ENCODE results near the gene RNLS. TPM values are rescaled to one million over a fixed set of nuclear protein-coding genes. Genes with fewer than 3 reads are reported as not detected.

RNLS gene
- total RNA-seq, 3 donors from 2014 or later: 9.8 to 12.1 (median 11.8) TPM

DNA sequence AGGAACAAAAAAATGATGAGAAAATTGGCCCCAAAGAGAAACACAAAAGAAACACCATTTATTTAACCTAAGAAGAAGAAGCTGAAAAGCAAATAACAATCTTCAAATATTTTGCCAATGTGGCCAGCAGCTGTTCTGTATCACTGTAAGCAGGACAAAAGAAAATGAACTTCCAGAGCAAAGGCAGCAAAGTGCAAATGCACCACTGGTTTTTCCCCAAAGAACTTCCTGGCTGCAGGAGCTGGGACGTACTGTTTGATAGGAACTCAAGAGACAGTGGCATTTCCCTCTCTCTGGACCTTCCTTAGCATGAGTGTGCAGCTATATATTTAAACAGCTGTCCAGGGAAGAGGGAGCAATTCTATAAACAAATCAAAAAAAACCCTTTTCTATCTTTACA lies 60.4 kb downstream of the RNLS start:
- ATAC-seq (no peak), DNase-seq (no peak)
- TF ChIP-seq, protein P1, sequence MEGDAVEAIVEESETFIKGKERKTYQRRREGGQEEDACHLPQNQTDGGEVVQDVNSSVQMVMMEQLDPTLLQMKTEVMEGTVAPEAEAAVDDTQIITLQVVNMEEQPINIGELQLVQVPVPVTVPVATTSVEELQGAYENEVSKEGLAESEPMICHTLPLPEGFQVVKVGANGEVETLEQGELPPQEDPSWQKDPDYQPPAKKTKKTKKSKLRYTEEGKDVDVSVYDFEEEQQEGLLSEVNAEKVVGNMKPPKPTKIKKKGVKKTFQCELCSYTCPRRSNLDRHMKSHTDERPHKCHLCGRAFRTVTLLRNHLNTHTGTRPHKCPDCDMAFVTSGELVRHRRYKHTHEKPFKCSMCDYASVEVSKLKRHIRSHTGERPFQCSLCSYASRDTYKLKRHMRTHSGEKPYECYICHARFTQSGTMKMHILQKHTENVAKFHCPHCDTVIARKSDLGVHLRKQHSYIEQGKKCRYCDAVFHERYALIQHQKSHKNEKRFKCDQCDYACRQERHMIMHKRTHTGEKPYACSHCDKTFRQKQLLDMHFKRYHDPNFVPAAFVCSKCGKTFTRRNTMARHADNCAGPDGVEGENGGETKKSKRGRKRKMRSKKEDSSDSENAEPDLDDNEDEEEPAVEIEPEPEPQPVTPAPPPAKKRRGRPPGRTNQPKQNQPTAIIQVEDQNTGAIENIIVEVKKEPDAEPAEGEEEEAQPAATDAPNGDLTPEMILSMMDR (IDR thresholded peaks at IDR 0.05): no peak
- no peaks in the 10 kb centered on the region for H3K4me1 ChIP-seq (ENCODE audit: low read depth)
- H3K4me3 ChIP-seq: no peak overlapping the region
- H3K36me3 ChIP-seq (ENCODE audit: low read depth): no peaks in the 10 kb centered on the region
- H3K9me3 ChIP-seq: no peaks in the 10 kb centered on the region
- intact Hi-C loops (cut with DNase I, micrococcal nuclease): no loop called here

DNA sequence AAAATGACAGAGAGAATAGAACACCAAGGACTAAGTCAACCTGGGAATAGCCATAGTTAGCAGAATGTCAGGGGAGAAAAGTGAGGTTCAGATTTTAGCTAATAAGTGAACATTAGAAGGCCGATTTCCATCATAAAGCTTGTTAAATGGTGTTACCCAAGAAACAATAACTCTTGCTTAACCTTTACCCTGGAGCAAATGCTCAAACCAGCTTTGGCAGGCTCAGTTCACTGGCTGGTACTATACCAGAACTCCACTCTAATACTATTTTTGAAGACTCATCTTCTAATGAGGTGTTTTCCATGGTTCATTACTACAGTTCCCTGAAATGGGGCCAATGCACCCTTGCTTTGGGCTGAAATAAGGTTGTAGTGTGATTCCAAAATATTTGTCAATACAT lies 61.3 kb downstream of the RNLS start:
- H3K9me3 ChIP-seq: no peaks in the 10 kb centered on the region
- no peaks in the 10 kb centered on the region for H3K36me3 ChIP-seq (ENCODE audit: low read depth)
- ATAC-seq (no peak), DNase-seq (no peak)
- no peak overlapping the region for H3K4me3 ChIP-seq
- H3K4me1 ChIP-seq (ENCODE audit: low read depth): no peaks in the 10 kb centered on the region
- intact Hi-C loops (cut with DNase I, micrococcal nuclease): no loop called here
- TF ChIP-seq, protein P1 (IDR thresholded peaks at IDR 0.05): no peak

DNA sequence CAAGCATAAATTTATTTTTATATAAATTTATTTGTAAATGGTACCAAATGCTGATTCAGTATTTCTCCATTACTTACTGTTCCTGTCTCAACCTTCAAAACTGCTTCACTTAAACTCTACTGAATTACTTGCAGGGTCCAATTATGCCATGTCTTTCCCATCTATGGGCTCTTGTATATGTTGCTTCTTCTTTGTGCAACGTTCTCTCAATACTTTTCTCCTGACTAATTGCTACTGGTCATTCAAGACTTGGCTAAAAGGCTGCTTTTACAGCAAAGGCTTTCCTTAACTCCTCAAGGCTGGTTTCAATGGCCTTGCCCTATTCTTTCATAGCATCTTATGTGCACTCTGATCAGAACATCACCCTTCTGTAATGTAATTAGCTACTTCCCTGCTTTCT lies 67.9 kb downstream of the RNLS start:
- intact Hi-C loops (cut with DNase I, micrococcal nuclease): no loop called here

DNA sequence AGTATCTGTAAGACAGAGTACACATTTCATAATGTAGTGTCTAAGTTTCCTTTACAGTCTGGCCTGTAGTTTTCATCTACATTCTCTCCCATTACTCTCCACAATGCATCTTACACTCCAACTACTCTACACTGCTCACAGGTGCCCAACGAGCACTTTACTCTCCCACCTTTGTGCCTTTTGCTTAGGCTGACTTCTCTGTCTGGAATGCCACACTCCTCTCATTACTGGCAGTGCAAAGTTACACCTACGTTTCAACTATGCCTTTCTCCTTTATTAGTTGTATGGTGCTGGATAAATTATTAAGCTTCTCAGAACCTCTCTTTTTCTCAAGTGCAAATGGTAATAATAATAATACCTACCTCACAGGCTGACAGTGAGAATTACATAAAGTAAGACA lies 70.5 kb downstream of the RNLS start:
- ATAC-seq (no peak), DNase-seq (no peak)
- no peaks in the 10 kb centered on the region for H3K36me3 ChIP-seq (ENCODE audit: low read depth)
- H3K9me3 ChIP-seq: no peaks in the 10 kb centered on the region
- TF ChIP-seq, protein P1 (IDR thresholded peaks at IDR 0.05): no peak
- intact Hi-C loops (cut with DNase I, micrococcal nuclease): no loop called here
- H3K4me1 ChIP-seq (ENCODE audit: low read depth): no peaks in the 10 kb centered on the region
- no peak overlapping the region for H3K4me3 ChIP-seq

More for the DNA sequence above, 67.9 kb downstream of the RNLS start:
- no peaks in the 10 kb centered on the region for H3K36me3 ChIP-seq (ENCODE audit: low read depth)
- H3K9me3 ChIP-seq: no peaks in the 10 kb centered on the region
- TF ChIP-seq, protein P1 (IDR thresholded peaks at IDR 0.05): no peak
- no peak overlapping the region for H3K4me3 ChIP-seq
- no peak for ATAC-seq
- H3K4me1 ChIP-seq (ENCODE audit: low read depth): no peaks in the 10 kb centered on the region
- DNase-seq: no peak

DNA sequence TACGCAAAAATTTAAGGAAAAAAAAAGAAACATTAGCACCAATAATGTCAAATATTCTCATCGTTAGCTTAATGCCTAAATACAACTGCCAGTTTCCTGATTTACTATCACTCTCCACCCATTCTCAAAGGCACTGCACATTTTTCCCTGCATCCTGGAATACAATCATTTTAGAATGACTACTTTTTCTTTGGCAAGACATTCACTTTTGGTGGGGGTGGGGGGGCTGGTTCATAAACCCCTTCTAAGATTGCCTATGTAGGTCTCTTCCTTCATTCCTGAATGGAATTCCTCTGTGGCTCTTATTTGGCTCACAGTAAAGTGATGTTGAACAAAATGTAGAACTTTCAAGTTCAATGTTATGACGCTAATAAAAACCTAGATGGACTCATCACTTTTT lies 74.3 kb downstream of the RNLS start:
- DNase-seq (no peak), ATAC-seq (no peak)
- intact Hi-C loops (cut with DNase I, micrococcal nuclease): no loop called here
- Histone ChIP-seq H3K4me3 (no peak overlapping the region), H3K36me3 (ENCODE audit: low read depth) (no peaks in the 10 kb centered on the region), H3K9me3 (no peaks in the 10 kb centered on the region), H3K4me1 (ENCODE audit: low read depth) (no peaks in the 10 kb centered on the region)
- TF ChIP-seq, protein P1 (IDR thresholded peaks at IDR 0.05): no peak

DNA sequence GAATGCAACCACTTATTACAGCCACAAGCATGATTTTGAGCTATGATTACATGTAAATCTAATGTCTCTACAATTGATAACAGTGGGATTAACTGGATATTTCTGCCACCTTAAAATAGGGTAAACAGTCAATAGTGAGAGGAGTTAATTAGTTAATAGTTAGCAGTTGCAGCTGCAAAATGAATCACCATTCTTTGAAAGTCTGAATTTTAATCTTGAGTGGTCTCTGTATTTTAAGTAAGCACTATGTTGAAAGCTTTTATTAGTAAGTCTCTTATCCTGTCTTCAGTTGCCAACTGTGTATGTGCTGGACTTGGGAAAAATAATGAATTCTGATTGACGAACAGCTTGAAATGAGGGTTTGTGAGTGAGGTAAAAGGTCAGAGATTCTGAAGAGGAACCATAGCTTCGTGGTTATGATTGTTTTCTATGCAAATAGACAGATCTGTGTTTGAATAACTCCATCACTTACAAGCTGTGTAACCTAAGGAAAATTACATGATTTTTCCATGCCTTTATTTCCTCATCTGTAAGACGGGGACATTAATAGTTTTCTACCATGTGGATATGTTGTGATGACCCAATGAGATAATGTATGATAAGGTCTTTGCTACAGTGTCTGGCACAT lies 75.2 kb downstream of the RNLS start:
- Histone ChIP-seq H3K9me3 (no peaks in the 10 kb centered on the region), H3K4me1 (ENCODE audit: low read depth) (no peaks in the 10 kb centered on the region), H3K36me3 (ENCODE audit: low read depth) (no peaks in the 10 kb centered on the region), H3K4me3 (no peak overlapping the region)
- intact Hi-C loops (cut with DNase I, micrococcal nuclease): no loop called here
- DNase-seq (no peak), ATAC-seq (no peak)
- TF ChIP-seq, protein P1 (IDR thresholded peaks at IDR 0.05): no peak

Measured in mucosa of descending colon (tissue), 3 donors.